ENCODE results near the gene GDI1. TPM values are rescaled to one million over a fixed set of nuclear protein-coding genes. Genes with fewer than 3 reads are reported as not detected.

Gene GDI1
- polyA plus RNA-seq, 1 donor (not counting 4 experiments of a cell fraction or from before 2014, with no cell fraction given) = 61.8 TPM

GRCh38 chrX:154430479-154430878 lies 6.5 kb upstream of the GDI1 start:
- dilution Hi-C loops (cut with MboI; ENCODE audit: extremely low pct_ligation_motif_present, low sequenced_read_pairs) = no loop called here
- no peak overlapping the region for H3K4me2 ChIP-seq (ENCODE audit: control insufficient read depth, extremely low read depth, insufficient read depth, low read depth, low read length)

GRCh38 chrX:154430916-154431315 lies 6.0 kb upstream of the GDI1 start:
- Histone ChIP-seq H3K36me3 (ENCODE audit: control insufficient read depth in 2 of 2, extremely low read depth in 1 of 2, insufficient read depth in 2 of 2, low read length in 2 of 2) (peaks cover 4 to 5% of the 10 kb centered on the region in 2 experiments), H3K27ac (ENCODE audit: control insufficient read depth, insufficient read depth, low read length) (no peak overlapping the region), H3K9ac (ENCODE audit: control insufficient read depth, extremely low read depth, insufficient read depth, low read length) (no peak overlapping the region), H3K27me3 (ENCODE audit: control insufficient read depth, extremely low read depth, insufficient read depth, low read length) (no peaks in the 10 kb centered on the region), H2AFZ (ENCODE audit: control insufficient read depth, low read length) (no peak overlapping the region), H4K20me1 (ENCODE audit: control insufficient read depth, extremely low read depth, insufficient read depth, low read length) (no peaks in the 10 kb centered on the region), H3K9me3 (ENCODE audit: control insufficient read depth, low read depth, low read length) (no peaks in the 10 kb centered on the region), H3K4me3 (ENCODE audit: control insufficient read depth in 2 of 3, extremely low read depth in 1 of 3, insufficient read depth in 2 of 3, low read depth in 1 of 3, low read length in 3 of 3) (no peak overlapping the region), H3K4me1 (ENCODE audit: control insufficient read depth, extremely low read depth, insufficient read depth, low read length) (peaks cover 6% of the 10 kb centered on the region), H3K9me1 (ENCODE audit: control insufficient read depth, extremely low read depth, insufficient read depth, low read length) (no peaks in the 10 kb centered on the region), H3K79me2 (ENCODE audit: control insufficient read depth, insufficient read depth, low read length) (peaks cover 14% of the 10 kb centered on the region), H3K4me2 (ENCODE audit: control insufficient read depth, extremely low read depth, insufficient read depth, low read depth, low read length) (no peak overlapping the region)
- TF ChIP-seq EZH2 (IDR thresholded peaks at IDR 0.05; ENCODE audit: low read length) = no peak
- TF ChIP-seq, protein P1, sequence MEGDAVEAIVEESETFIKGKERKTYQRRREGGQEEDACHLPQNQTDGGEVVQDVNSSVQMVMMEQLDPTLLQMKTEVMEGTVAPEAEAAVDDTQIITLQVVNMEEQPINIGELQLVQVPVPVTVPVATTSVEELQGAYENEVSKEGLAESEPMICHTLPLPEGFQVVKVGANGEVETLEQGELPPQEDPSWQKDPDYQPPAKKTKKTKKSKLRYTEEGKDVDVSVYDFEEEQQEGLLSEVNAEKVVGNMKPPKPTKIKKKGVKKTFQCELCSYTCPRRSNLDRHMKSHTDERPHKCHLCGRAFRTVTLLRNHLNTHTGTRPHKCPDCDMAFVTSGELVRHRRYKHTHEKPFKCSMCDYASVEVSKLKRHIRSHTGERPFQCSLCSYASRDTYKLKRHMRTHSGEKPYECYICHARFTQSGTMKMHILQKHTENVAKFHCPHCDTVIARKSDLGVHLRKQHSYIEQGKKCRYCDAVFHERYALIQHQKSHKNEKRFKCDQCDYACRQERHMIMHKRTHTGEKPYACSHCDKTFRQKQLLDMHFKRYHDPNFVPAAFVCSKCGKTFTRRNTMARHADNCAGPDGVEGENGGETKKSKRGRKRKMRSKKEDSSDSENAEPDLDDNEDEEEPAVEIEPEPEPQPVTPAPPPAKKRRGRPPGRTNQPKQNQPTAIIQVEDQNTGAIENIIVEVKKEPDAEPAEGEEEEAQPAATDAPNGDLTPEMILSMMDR (optimal IDR thresholded peaks at IDR 0.05 in 1 of 3, IDR thresholded peaks at IDR 0.05 in 1 of 3, conservative IDR thresholded peaks at IDR 0.05 in 1 of 3; ENCODE audit: extremely low read depth in 1 of 3, insufficient read depth in 2 of 3, low read length in 3 of 3) = no peak
- DNase-seq (ENCODE audit: low read depth, low spot score) = no peak
- FAIRE-seq = no peak
- dilution Hi-C loops (cut with MboI; ENCODE audit: extremely low pct_ligation_motif_present, low sequenced_read_pairs) = no loop called here

More at GRCh38 chrX:154430479-154430878, 6.5 kb upstream of the GDI1 start:
- no peak for DNase-seq (ENCODE audit: low read depth, low spot score)
- no peak overlapping the region for H3K27ac ChIP-seq (ENCODE audit: control insufficient read depth, insufficient read depth, low read length)
- no peak overlapping the region for H2AFZ ChIP-seq (ENCODE audit: control insufficient read depth, low read length)
- peaks cover 14% of the 10 kb centered on the region for H3K79me2 ChIP-seq (ENCODE audit: control insufficient read depth, insufficient read depth, low read length)
- TF ChIP-seq, protein P1 (optimal IDR thresholded peaks at IDR 0.05 in 1 of 3, IDR thresholded peaks at IDR 0.05 in 1 of 3, conservative IDR thresholded peaks at IDR 0.05 in 1 of 3; ENCODE audit: extremely low read depth in 1 of 3, insufficient read depth in 2 of 3, low read length in 3 of 3) = no peak
- no peak for TF ChIP-seq EZH2 (IDR thresholded peaks at IDR 0.05; ENCODE audit: low read length)
- H3K36me3 ChIP-seq (ENCODE audit: control insufficient read depth in 2 of 2, extremely low read depth in 1 of 2, insufficient read depth in 2 of 2, low read length in 2 of 2) = peaks cover 4 to 5% of the 10 kb centered on the region in 2 experiments
- H3K9ac ChIP-seq (ENCODE audit: control insufficient read depth, extremely low read depth, insufficient read depth, low read length) = no peak overlapping the region
- peaks cover 6% of the 10 kb centered on the region for H3K4me1 ChIP-seq (ENCODE audit: control insufficient read depth, extremely low read depth, insufficient read depth, low read length)
- no peaks in the 10 kb centered on the region for H3K9me1 ChIP-seq (ENCODE audit: control insufficient read depth, extremely low read depth, insufficient read depth, low read length)
- H4K20me1 ChIP-seq (ENCODE audit: control insufficient read depth, extremely low read depth, insufficient read depth, low read length) = no peaks in the 10 kb centered on the region
- no peak overlapping the region for H3K4me3 ChIP-seq (ENCODE audit: control insufficient read depth in 2 of 3, extremely low read depth in 1 of 3, insufficient read depth in 2 of 3, low read depth in 1 of 3, low read length in 3 of 3)
- no peak for FAIRE-seq
- no peaks in the 10 kb centered on the region for H3K27me3 ChIP-seq (ENCODE audit: control insufficient read depth, extremely low read depth, insufficient read depth, low read length)
- H3K9me3 ChIP-seq (ENCODE audit: control insufficient read depth, low read depth, low read length) = no peaks in the 10 kb centered on the region
